ENCODE results near the gene RIC3. TPM values are rescaled to one million over a fixed set of nuclear protein-coding genes. Genes with fewer than 3 reads are reported as not detected.

RIC3 gene
- total RNA-seq, 1 donor from 2014 or later: 12.0 TPM

- Mint-ChIP-seq H3K4me3 (no peak overlapping the region), H3K27me3 (peaks cover 24% of the 10 kb centered on the region), H3K27ac (no peak overlapping the region), H3K4me1 (ENCODE audit: unreplicated experiment) (peaks cover 6% of the 10 kb centered on the region), H3K36me3 (no peaks in the 10 kb centered on the region), H3K9me3 (no peaks in the 10 kb centered on the region)
- TF ChIP-seq, protein P1, sequence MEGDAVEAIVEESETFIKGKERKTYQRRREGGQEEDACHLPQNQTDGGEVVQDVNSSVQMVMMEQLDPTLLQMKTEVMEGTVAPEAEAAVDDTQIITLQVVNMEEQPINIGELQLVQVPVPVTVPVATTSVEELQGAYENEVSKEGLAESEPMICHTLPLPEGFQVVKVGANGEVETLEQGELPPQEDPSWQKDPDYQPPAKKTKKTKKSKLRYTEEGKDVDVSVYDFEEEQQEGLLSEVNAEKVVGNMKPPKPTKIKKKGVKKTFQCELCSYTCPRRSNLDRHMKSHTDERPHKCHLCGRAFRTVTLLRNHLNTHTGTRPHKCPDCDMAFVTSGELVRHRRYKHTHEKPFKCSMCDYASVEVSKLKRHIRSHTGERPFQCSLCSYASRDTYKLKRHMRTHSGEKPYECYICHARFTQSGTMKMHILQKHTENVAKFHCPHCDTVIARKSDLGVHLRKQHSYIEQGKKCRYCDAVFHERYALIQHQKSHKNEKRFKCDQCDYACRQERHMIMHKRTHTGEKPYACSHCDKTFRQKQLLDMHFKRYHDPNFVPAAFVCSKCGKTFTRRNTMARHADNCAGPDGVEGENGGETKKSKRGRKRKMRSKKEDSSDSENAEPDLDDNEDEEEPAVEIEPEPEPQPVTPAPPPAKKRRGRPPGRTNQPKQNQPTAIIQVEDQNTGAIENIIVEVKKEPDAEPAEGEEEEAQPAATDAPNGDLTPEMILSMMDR (conservative IDR thresholded peaks at IDR 0.05): peak; percentile 61
- no peak for DNase-seq (ENCODE audit: extremely low spot score, unreplicated experiment)
Observed at GRCh38 chr11:8209208-8209807, 40.5 kb upstream of the RIC3 start.

- no peaks in the 10 kb centered on the region for H3K9me3 Mint-ChIP-seq
- TF ChIP-seq, protein P1 (conservative IDR thresholded peaks at IDR 0.05): no peak
- H3K27ac Mint-ChIP-seq: no peak overlapping the region
- peaks cover 20% of the 10 kb centered on the region for H3K27me3 Mint-ChIP-seq
- peaks cover 6% of the 10 kb centered on the region for H3K4me1 Mint-ChIP-seq (ENCODE audit: unreplicated experiment)
- H3K36me3 Mint-ChIP-seq: no peaks in the 10 kb centered on the region
- H3K4me3 Mint-ChIP-seq: no peak overlapping the region
- no peak for DNase-seq (ENCODE audit: extremely low spot score, unreplicated experiment)
Observed at GRCh38 chr11:8207080-8208000, 38.5 kb upstream of the RIC3 start.

- Mint-ChIP-seq H3K4me1 (ENCODE audit: unreplicated experiment) (peaks cover 6% of the 10 kb centered on the region), H3K36me3 (no peaks in the 10 kb centered on the region), H3K9me3 (no peaks in the 10 kb centered on the region), H3K27ac (no peak overlapping the region), H3K4me3 (no peak overlapping the region), H3K27me3 (peaks cover 20% of the 10 kb centered on the region)
- TF ChIP-seq, protein P1 (conservative IDR thresholded peaks at IDR 0.05): no peak
- no peak for DNase-seq (ENCODE audit: extremely low spot score, unreplicated experiment)
Observed at GRCh38 chr11:8206251-8207079, 37.6 kb upstream of the RIC3 start.

- H3K36me3 Mint-ChIP-seq: no peaks in the 10 kb centered on the region
- H3K4me3 Mint-ChIP-seq: no peak overlapping the region
- DNase-seq (ENCODE audit: extremely low spot score, unreplicated experiment): no peak
- peaks cover 6% of the 10 kb centered on the region for H3K4me1 Mint-ChIP-seq (ENCODE audit: unreplicated experiment)
- H3K27me3 Mint-ChIP-seq: peaks cover 14% of the 10 kb centered on the region
- H3K27ac Mint-ChIP-seq: no peak overlapping the region
- no peaks in the 10 kb centered on the region for H3K9me3 Mint-ChIP-seq
- TF ChIP-seq, protein P1 (conservative IDR thresholded peaks at IDR 0.05): no peak
Observed at GRCh38 chr11:8205566-8205965, 36.7 kb upstream of the RIC3 start.

- Mint-ChIP-seq H3K27ac (no peak overlapping the region), H3K9me3 (no peaks in the 10 kb centered on the region), H3K27me3 (peaks cover 18% of the 10 kb centered on the region), H3K4me1 (ENCODE audit: unreplicated experiment) (peaks cover 6% of the 10 kb centered on the region), H3K36me3 (no peaks in the 10 kb centered on the region), H3K4me3 (no peak overlapping the region)
- TF ChIP-seq, protein P1 (conservative IDR thresholded peaks at IDR 0.05): no peak
- DNase-seq (ENCODE audit: extremely low spot score, unreplicated experiment): no peak
Observed at GRCh38 chr11:8204596-8204995, 35.8 kb upstream of the RIC3 start.
